Measurements from ENCODE around the gene NRAS.

Gene NRAS

DNA sequence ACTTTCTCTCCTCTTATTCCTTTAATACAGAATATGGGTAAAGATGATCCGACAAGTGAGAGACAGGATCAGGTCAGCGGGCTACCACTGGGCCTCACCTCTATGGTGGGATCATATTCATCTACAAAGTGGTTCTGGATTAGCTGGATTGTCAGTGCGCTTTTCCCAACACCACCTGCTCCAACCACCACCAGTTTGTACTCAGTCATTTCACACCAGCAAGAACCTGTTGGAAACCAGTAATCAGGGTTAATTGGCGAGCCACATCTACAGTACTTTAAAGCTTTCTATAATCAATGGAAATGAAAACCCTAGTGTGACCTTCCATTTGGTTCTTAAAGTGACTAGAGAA lies 643 bp downstream of the NRAS start:
- intact Hi-C loops (cut with micrococcal nuclease) = loop anchor here (1.0 to 5.0 kb wide), 3 partner anchors 41 to 369 kb away; partner anchors contain the start of genes BCAS2 and CSDE1
- H3K36me3 Mint-ChIP-seq (ENCODE audit: low read depth) = peaks cover 78% of the 10 kb centered on the region
- peak overlapping the region; percentile 100 for H3K27ac Mint-ChIP-seq
- no peaks in the 10 kb centered on the region for H3K27me3 Mint-ChIP-seq
- no peaks in the 10 kb centered on the region for H3K4me1 Mint-ChIP-seq (ENCODE audit: low read depth)
- H3K9me3 Mint-ChIP-seq = no peaks in the 10 kb centered on the region
- H3K4me3 Mint-ChIP-seq = peak overlapping the region; percentile 98

DNA sequence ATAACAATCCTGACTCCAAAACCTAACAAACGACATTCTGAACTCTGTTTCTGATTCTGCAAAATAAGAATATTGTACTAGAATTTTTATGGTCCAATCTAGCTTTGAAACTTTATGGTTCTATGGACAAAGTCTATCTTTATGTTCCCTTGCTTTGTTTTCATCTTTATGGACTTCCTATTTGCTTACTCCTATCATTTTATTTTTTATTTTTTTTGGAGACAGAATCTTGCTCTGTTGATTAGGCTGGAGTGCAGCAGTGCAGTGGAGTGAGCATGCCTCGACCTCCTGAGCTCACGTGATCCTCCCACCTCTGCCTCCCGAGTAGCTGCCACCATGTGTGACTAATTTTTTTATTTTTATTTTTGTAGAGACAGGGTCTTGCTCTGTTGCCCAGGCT lies 3.6 kb downstream of the NRAS start:
- Mint-ChIP-seq H3K9me3 (no peaks in the 10 kb centered on the region), H3K4me3 (no peak overlapping the region), H3K4me1 (ENCODE audit: low read depth) (no peaks in the 10 kb centered on the region), H3K27ac (no peak overlapping the region), H3K27me3 (no peaks in the 10 kb centered on the region), H3K36me3 (ENCODE audit: low read depth) (peaks cover 77% of the 10 kb centered on the region)
- intact Hi-C loops (cut with micrococcal nuclease) = no loop called here

- H3K4me1 Mint-ChIP-seq (ENCODE audit: low read depth) = no peaks in the 10 kb centered on the region
- no peak overlapping the region for H3K27ac Mint-ChIP-seq
- H3K27me3 Mint-ChIP-seq = no peaks in the 10 kb centered on the region
- no peak overlapping the region for H3K4me3 Mint-ChIP-seq
- intact Hi-C loops (cut with micrococcal nuclease) = no loop called here
- H3K9me3 Mint-ChIP-seq = no peaks in the 10 kb centered on the region
- H3K36me3 Mint-ChIP-seq (ENCODE audit: low read depth) = peaks cover 83% of the 10 kb centered on the region
Measured at GRCh38 chr1:114710360-114710759, 6.2 kb downstream of the NRAS start.

- H3K4me1 Mint-ChIP-seq (ENCODE audit: low read depth) = no peaks in the 10 kb centered on the region
- no peak overlapping the region for H3K27ac Mint-ChIP-seq
- H3K27me3 Mint-ChIP-seq = no peaks in the 10 kb centered on the region
- H3K36me3 Mint-ChIP-seq (ENCODE audit: low read depth) = peaks cover 65% of the 10 kb centered on the region
- no peak overlapping the region for H3K4me3 Mint-ChIP-seq
- H3K9me3 Mint-ChIP-seq = no peaks in the 10 kb centered on the region
- intact Hi-C loops (cut with micrococcal nuclease) = no loop called here
Measured at GRCh38 chr1:114707604-114708003, 9.0 kb downstream of the NRAS start.

DNA sequence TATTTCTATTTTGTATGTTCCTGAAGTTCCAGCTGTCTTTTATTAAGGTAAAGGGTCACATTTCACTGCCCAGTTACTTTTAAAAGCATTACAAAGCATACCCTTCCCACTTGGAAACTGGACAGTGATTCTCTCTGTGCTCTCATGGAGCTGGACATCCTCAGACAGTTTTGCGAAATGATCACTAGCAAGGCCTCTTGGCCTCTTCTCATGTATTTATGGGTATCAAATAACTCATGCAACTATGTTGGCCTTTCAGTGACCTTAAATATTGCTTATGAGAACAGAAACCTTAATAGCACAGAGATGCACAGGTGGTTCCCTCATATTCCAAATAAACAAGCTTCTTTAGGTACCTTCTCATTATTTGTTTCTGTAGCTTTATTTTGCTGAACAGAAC lies 13.3 kb downstream of the NRAS start:
- intact Hi-C loops (cut with micrococcal nuclease) = no loop called here
- Mint-ChIP-seq H3K27me3 (peaks cover 4% of the 10 kb centered on the region), H3K27ac (no peak overlapping the region), H3K4me3 (no peak overlapping the region), H3K4me1 (ENCODE audit: low read depth) (no peaks in the 10 kb centered on the region), H3K36me3 (ENCODE audit: low read depth) (peaks cover 22% of the 10 kb centered on the region), H3K9me3 (no peaks in the 10 kb centered on the region)

DNA sequence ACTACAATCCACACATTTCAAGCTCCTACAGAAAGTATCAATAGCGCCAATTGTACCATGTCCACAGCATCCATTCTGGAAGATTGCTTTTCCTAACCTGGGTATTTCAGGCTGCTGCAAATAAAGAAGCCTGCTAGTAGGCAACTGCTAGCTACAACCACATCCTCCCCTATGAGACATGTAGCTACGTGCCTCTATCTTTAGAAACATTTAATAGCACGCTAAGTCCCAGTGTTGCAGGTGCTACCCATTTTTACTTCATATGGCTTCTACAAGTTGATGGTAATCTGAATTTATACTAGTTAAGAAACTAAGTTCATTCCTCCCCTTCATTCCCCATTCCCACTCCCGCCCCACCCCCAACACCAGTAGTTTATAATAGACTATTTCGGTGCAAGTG lies 13.8 kb downstream of the NRAS start:
- H3K4me1 Mint-ChIP-seq (ENCODE audit: low read depth) = no peaks in the 10 kb centered on the region
- H3K36me3 Mint-ChIP-seq (ENCODE audit: low read depth) = peaks cover 17% of the 10 kb centered on the region
- no peak overlapping the region for H3K4me3 Mint-ChIP-seq
- H3K27me3 Mint-ChIP-seq = peaks cover 4% of the 10 kb centered on the region
- intact Hi-C loops (cut with micrococcal nuclease) = no loop called here
- no peak overlapping the region for H3K27ac Mint-ChIP-seq
- no peaks in the 10 kb centered on the region for H3K9me3 Mint-ChIP-seq

DNA sequence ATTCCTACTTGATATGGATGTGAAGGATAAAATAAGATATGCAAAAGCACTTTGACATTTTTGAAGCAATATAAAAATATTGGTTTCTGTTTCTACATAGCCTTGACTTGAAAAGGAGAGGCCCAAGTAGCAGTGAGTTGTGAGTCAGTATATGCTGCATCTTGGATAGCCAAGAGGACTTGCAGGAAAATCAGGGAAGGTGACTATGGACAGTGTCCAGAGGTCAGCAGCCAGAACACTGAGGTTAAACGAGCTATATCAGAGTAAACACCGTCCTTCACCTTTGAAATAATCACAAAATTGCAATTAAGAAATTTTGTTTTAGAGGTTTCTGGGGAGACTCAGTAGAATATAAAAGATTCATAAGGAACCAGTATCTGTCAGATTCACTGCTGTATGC lies 14.6 kb downstream of the NRAS start:
- H3K4me3 Mint-ChIP-seq = no peak overlapping the region
- intact Hi-C loops (cut with micrococcal nuclease) = no loop called here
- no peaks in the 10 kb centered on the region for H3K4me1 Mint-ChIP-seq (ENCODE audit: low read depth)
- H3K9me3 Mint-ChIP-seq = no peaks in the 10 kb centered on the region
- peaks cover 9% of the 10 kb centered on the region for H3K36me3 Mint-ChIP-seq (ENCODE audit: low read depth)
- H3K27me3 Mint-ChIP-seq = peaks cover 6% of the 10 kb centered on the region
- H3K27ac Mint-ChIP-seq = no peak overlapping the region

- Mint-ChIP-seq H3K27me3 (peaks cover 8% of the 10 kb centered on the region), H3K4me1 (ENCODE audit: low read depth) (no peaks in the 10 kb centered on the region), H3K9me3 (no peaks in the 10 kb centered on the region), H3K27ac (no peak overlapping the region), H3K4me3 (no peak overlapping the region), H3K36me3 (ENCODE audit: low read depth) (no peaks in the 10 kb centered on the region)
- intact Hi-C loops (cut with micrococcal nuclease) = no loop called here
Measured at GRCh38 chr1:114700036-114700600, 16.5 kb downstream of the NRAS start.

DNA sequence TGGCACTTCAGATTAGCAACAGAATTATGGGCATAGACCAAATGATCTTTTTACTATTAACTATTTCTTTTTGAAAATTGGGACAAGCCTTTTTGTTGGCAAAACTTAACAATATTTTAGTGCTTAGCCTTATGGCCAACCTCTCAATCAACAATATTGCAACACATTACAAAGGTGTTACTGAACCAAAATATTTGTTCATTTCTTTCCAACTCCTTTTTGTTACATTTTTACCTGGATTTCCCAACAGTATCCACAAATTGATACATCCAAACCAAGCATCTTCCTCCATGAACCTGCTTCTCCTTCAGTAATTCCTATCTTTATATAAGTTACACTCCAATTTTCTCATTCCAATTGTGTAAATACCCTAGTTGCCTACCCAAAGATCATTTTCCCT lies 19.8 kb downstream of the NRAS start:
- intact Hi-C loops (cut with micrococcal nuclease) = no loop called here
- no peaks in the 10 kb centered on the region for H3K9me3 Mint-ChIP-seq
- no peak overlapping the region for H3K4me3 Mint-ChIP-seq
- H3K4me1 Mint-ChIP-seq (ENCODE audit: low read depth) = no peaks in the 10 kb centered on the region
- peaks cover 11% of the 10 kb centered on the region for H3K27me3 Mint-ChIP-seq
- H3K27ac Mint-ChIP-seq = no peak overlapping the region
- H3K36me3 Mint-ChIP-seq (ENCODE audit: low read depth) = no peaks in the 10 kb centered on the region

DNA sequence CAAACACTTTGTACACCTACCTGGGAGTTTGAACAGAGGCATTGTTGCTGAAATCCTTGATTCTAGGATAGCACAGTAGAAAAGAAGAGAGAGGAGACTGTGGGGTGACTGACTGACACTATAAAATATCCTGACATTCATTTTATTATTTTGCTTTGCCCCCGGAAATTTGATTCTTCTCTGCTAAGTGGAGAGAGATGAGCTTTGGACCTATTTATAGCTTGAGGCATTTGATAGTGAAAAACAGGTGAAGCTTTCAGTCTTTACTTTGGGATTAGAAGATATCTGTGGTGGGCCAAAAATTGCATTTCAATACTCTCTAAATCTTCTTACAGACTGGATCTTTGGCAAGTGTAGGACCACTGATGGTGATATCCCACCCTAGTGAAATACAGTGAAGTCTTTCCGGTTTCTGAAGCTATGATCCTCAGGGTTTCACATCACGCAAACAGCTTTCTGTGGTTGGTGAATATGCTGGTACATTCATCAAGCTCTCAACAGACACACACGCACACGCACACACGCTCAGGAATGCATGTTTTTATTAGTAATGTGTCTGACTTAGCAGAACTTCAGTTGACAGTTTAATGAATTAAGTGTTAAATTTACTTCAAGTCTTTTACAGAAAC lies 21.0 kb downstream of the NRAS start, which contains the start of gene AMPD1:
Gene AMPD1 (minus strand): TSS at position 117 of the 629 bp plus-strand sequence. CDS start 75 bp downstream, at position 42.
- intact Hi-C loops (cut with micrococcal nuclease) = no loop called here
- Mint-ChIP-seq H3K4me3 (no peak within 1 kb of the TSS), H3K4me1 (ENCODE audit: low read depth) (no peaks in the 10 kb centered on the region)

GRCh38 chr1:114694540-114695310 lies 21.8 kb downstream of the NRAS start:
- no peaks in the 10 kb centered on the region for H3K9me3 Mint-ChIP-seq
- intact Hi-C loops (cut with micrococcal nuclease) = no loop called here
- no peaks in the 10 kb centered on the region for H3K4me1 Mint-ChIP-seq (ENCODE audit: low read depth)
- H3K27me3 Mint-ChIP-seq = peaks cover 7% of the 10 kb centered on the region
- H3K27ac Mint-ChIP-seq = no peak overlapping the region
- no peak overlapping the region for H3K4me3 Mint-ChIP-seq
- no peaks in the 10 kb centered on the region for H3K36me3 Mint-ChIP-seq (ENCODE audit: low read depth)

More for the DNA sequence above, 21.0 kb downstream of the NRAS start, which contains the start of gene AMPD1:
- Mint-ChIP-seq H3K27me3 (peaks cover 8% of the 10 kb centered on the region), H3K36me3 (ENCODE audit: low read depth) (no peaks in the 10 kb centered on the region), H3K27ac (no peak within 1 kb of the TSS), H3K9me3 (no peaks in the 10 kb centered on the region)

- H3K4me3 Mint-ChIP-seq = no peak overlapping the region
- no peaks in the 10 kb centered on the region for H3K4me1 Mint-ChIP-seq (ENCODE audit: low read depth)
- intact Hi-C loops (cut with micrococcal nuclease) = no loop called here
- H3K9me3 Mint-ChIP-seq = no peaks in the 10 kb centered on the region
- peaks cover 6% of the 10 kb centered on the region for H3K27me3 Mint-ChIP-seq
- no peaks in the 10 kb centered on the region for H3K36me3 Mint-ChIP-seq (ENCODE audit: low read depth)
- H3K27ac Mint-ChIP-seq = no peak overlapping the region
Measured at GRCh38 chr1:114692947-114693346, 23.6 kb downstream of the NRAS start.

GRCh38 chr1:114691061-114691460 lies 25.5 kb downstream of the NRAS start:
- intact Hi-C loops (cut with micrococcal nuclease) = no loop called here
- Mint-ChIP-seq H3K27me3 (peaks cover 7% of the 10 kb centered on the region), H3K4me1 (ENCODE audit: low read depth) (no peaks in the 10 kb centered on the region), H3K9me3 (no peaks in the 10 kb centered on the region), H3K4me3 (no peak overlapping the region), H3K27ac (no peak overlapping the region), H3K36me3 (ENCODE audit: low read depth) (no peaks in the 10 kb centered on the region)

DNA sequence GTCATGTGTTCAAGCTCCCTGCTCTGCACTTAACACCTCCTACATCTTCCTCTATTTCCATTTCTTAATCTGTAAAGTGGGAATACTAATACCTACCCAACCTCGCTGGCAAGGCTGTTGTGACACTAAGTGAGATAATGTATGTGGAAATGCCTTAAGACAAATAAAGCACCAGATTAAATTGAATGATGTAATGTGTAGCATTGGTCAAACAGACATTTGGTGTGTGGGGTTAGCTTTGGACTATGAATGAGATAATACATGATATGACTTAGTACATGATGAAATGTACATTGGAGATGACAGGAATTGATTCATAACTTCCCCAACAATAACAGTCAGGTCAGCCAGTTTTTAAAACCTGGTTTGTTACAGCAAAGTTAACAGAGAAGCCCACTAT lies 26.4 kb downstream of the NRAS start:
- no peaks in the 10 kb centered on the region for H3K4me1 Mint-ChIP-seq (ENCODE audit: low read depth)
- no peaks in the 10 kb centered on the region for H3K36me3 Mint-ChIP-seq (ENCODE audit: low read depth)
- H3K9me3 Mint-ChIP-seq = no peaks in the 10 kb centered on the region
- intact Hi-C loops (cut with micrococcal nuclease) = no loop called here
- H3K4me3 Mint-ChIP-seq = no peak overlapping the region
- H3K27me3 Mint-ChIP-seq = peaks cover 7% of the 10 kb centered on the region
- no peak overlapping the region for H3K27ac Mint-ChIP-seq

Data from dendritic cell treated with granulocyte-macrophage colony-stimulating factor and Interleukin-4, amounts not matched to agents 40 ng/mL and 50 ng/mL, for 4 days (primary cell).